NCI-H128 (cell line): ENCODE results near the gene TMEM59L.

ENCODE experiments used
- DNase-seq: peaks from one replicate; lab custom pipeline; 2025; ENCODE audit not compliant: unreplicated experiment; lab: John Stamatoyannopoulos, UW

Gene TMEM59L

GRCh38 chr19:18608102-18608804 is 4.4 kb upstream of the TMEM59L start:
- no peak for DNase-seq

GRCh38 chr19:18608805-18609716 is 3.6 kb upstream of the TMEM59L start:
- DNase-seq, result no peak

- DNase-seq, result no peak
Observed at GRCh38 chr19:18609717-18610051, 3.0 kb upstream of the TMEM59L start.

- no peak for DNase-seq
Observed at GRCh38 chr19:18610245-18610555, 2.5 kb upstream of the TMEM59L start.

- DNase-seq, result no peak
Observed at GRCh38 chr19:18610556-18611326, 1.9 kb upstream of the TMEM59L start.

DNA sequence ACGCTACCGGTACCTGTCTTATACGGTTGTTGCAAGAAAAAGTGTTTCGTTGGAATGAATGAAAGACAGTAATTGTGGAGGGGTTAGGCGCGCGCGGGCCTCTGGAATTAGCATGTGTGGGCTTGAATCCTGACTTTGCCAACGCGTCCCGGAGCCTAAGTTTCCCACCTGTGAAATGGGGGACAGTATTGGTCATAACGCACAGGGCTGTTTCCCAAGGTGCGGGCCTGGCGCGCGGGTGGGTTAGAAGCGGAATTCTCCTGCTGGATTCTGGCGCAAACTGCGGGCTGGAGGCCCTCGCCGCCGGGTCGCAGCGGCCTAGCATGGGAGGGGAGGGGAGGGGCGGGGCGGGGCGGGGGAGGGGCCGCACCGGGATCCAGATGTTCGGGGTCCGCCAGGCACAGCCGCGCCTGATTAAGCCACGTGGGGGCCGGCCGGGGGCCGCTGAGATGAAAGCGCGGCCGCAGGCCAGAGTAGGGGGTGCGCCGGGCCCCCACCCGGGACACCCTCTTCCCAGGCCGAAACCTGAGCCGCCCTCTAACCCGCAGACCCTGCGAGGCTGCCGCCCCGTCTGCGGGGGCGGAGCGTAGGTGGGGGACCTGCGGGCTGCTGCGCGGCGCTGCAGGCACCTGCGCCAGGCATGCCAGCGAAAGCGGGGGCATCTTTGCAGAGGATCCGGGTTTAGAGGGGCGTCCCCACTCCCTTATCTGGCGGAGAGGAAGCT is 1.2 kb upstream of the TMEM59L start:
- DNase-seq, result no peak

DNA sequence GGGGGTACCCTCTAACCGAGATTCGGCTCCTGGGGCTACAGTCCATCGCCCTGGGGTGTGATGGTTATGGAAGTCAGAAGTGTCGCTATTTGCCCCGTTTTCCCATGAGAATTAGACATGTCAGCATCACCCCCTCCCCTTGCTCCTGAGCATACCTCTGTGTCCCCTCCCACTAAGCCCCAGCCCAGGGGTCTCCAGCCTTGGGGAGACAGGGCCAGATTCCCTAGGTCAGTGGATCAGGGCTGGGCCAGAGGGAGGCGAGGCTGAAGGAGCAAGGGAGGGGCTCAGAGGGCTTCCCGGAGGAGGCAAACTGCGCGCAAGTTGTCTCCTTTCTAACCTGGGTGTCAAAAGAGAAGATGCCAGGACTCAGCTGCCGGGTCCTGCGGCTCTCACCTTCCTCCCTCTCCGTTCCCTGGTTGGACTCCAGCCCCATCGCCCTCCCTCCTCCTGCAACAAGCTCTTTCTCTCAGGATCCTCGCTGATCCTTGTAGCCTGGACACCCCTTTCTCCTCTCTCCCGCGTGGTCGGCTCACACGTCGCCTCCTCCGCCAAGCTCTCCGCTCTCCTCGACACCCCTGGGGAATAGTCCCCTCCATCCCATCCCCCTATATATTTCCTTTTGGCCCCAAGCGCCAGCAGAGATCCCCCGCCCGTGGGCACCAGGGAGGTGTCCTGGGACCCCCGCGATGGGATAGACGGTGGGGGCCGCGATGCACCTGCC is 459 bp upstream of the TMEM59L start:
- DNase-seq, result no peak

DNA sequence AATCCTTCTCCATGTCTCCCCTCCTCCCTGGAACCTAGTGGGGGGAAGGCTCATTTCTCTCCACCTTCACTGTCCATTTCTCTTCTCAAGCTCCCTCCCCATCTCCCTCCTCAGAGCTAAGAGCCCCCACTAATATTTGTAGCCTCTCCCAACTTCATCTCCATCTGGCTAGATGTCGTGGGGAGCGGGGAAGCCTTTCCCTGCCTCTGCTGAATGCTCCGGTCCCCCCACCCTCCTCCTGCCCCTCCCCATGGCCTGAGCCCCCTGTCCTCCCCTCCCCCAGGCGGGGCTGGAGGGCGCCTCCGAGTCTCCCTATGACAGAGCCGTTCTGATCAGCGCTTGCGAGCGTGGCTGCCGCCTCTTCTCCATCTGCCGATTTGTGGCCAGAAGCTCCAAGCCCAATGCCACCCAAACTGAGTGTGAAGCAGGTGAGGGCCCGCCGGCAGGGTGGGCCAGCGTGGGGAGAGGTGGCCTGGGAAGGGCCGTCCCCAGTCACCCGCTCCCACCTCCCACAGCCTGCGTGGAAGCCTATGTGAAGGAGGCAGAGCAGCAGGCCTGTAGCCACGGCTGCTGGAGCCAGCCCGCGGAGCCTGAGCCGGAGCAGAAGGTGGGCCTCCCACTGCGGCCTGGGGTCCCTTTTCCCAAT is 1.0 kb downstream of the TMEM59L start:
- no peak for DNase-seq

DNA sequence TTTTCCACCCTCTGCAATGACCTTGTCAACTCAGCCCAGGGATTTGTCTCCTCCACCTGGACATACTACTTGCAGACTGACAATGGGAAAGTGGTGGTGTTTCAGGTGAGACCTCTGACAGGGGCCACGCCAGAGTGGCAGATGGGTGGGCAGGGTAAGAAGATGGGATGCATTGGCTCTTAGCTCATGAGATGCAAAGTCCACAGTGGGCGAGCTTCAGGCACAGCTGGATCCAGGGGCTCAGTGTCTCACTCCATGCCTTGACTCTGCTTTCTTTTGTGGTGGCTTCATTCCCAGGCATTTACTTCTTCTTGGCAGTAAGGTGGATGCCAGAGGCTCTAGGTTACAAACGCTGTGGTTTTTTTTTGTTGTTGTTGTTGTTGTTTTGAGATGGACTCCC is 3.4 kb downstream of the TMEM59L start:
- no peak for DNase-seq

- DNase-seq, result no peak
Observed at GRCh38 chr19:18617562-18617961, 4.9 kb downstream of the TMEM59L start.

- no peak for DNase-seq
Observed at GRCh38 chr19:18618236-18618635, 5.6 kb downstream of the TMEM59L start.

- no peak for DNase-seq
Observed at GRCh38 chr19:18620311-18620710, 7.6 kb downstream of the TMEM59L start.

DNA sequence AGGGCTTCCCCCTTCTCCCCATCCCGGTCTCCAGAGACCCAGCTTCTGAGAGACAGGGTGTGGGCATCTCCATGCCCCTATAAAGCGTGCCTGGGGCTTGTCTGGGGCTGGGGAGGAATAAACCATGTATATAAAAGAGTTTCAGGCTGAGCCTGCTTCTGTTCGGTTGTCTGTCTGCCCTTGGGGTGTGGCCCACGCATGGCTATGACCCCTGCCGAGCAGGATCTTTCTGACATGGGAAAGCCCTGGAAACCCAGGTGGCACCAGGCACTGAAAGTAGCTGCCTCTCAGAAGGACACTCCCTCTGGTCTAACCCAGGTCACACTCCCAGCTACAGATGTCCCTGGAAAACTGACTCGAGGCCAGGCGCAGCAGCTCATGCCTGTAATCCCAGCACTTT is 8.2 kb downstream of the TMEM59L start:
- no peak for DNase-seq

GRCh38 chr19:18626906-18627305 is 14.2 kb downstream of the TMEM59L start:
- DNase-seq, result no peak

- DNase-seq, result no peak
Observed at GRCh38 chr19:18629166-18630088, 16.8 kb downstream of the TMEM59L start.

GRCh38 chr19:18633321-18633720 is 20.7 kb downstream of the TMEM59L start:
- no peak for DNase-seq

DNA sequence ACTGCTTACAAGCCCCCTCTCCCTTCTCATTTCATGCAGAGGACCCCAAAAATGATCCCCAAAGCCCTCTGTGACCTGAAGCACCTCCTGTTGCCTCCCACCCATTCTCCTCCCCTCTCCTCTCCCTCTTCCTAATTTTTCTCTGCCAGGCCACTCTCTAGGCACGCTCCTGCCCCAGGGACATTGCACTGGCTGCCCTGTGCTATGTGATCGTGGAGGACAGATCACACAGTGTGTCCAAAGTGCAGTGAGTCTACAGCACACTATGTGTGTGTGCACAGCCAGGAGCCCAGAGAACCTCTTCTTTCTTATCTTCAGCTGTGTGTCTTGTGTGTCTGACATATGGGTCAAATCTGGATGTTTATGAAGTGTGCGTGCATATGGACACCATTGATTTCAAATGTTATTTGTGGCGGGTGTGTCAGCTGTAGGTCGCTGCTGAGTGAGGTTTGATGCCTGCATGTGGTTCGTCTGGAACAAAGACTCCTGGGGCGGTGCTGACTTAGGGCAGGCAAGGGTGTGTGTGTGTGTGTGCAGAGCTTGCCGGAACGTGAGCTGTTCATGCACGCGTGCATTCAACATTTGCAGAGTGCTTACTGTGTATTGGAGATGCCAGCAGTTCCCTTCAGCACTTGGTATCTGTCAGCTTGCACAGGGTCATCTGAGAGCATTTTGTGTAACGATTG is 22.1 kb downstream of the TMEM59L start:
- DNase-seq, result no peak

- no peak for DNase-seq
Observed at GRCh38 chr19:18635831-18636182, 23.1 kb downstream of the TMEM59L start.
